GM12872 (cell line): Measurements from ENCODE around the gene TOMM34.

Experiments
- CTCF ChIP-seq: IDR thresholded peaks from 3 replicates; pipeline ENCODE4 v1.5.1; 2011; ENCODE audit warnings: low read depth, mild to moderate bottlenecking, low read length, moderate library complexity; ENCODE audit not compliant: insufficient read depth

TOMM34 gene, protein sequence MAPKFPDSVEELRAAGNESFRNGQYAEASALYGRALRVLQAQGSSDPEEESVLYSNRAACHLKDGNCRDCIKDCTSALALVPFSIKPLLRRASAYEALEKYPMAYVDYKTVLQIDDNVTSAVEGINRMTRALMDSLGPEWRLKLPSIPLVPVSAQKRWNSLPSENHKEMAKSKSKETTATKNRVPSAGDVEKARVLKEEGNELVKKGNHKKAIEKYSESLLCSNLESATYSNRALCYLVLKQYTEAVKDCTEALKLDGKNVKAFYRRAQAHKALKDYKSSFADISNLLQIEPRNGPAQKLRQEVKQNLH

DNA sequence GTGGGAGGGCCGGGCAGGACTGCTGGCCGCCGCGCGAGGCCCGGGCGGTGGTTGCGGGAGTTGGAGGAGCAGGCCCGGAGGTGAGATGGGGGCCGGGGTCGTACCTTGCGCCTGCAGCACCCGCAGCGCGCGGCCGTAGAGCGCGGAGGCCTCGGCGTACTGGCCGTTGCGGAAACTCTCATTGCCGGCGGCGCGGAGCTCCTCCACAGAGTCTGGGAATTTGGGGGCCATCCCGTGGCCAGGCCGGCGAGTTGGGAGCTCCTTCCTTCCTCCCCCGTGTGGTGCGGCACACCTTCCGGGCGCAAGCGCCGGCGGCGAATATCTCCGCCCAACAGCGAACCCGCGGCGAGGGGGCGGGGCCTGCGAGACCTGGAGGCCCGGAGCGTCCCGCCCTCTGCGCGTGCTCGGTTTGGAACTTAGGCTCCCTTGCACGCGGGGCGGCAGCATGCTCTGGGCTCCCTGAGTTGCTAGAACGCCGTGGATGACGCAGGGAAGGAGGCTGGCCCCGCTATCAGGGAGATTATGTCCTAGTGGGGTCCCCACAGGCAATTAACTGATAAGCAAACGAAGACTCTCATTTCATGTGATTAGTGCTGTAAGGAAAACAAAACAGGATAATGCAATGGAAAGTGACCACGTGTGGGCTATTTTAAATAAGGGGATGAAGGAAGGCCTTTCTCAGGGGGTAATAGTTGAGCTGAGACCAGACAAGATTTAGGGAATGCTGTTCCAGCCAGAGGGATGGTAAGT, at the start of gene TOMM34:
Gene TOMM34, minus strand, starts transcription at position 295 of the 750 bp plus-strand sequence. Its CDS starts 64 bp downstream, at position 231.
- TF ChIP-seq CTCF: no peak

GRCh38 chr20:45008521-45009049, 48.4 kb upstream of the TOMM34 start:
- no peak for TF ChIP-seq CTCF

DNA sequence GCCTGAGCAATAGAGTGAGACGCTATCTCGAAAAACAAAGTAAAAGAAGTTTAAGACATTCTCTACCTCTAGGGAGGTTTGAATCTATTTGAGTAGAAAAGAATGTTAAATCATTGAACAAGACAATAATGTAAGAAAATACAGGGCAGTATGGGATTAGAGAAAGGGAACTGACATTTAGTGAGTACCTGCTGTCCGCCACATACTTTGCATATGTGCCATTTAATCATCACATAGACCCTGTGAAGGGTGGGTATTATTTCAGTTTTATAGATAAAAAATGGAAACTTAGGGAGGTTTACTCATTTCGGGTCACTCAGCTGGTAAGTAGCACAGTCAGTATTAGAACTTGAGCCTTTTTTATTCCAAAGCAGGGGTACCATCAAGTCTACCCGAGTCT, 37.5 kb upstream of the TOMM34 start:
- TF ChIP-seq CTCF: no peak

DNA sequence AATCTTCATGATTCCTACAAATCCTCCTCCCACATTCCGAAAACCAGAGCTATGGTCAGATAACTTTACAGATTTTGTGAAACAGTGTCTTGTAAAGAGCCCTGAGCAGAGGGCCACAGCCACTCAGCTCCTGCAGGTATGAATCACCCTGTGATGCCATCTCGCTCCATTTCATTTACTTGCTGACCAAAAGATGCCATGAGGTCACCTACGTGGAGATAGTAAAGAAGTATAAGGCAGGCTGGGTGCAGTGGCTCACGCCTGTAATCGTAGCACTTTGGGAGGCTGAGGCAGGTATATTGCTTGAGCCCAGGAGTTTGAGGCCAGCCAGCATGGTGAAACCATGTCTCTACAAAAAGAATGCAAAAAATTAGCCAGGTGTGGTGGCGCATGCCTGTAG, 37.0 kb upstream of the TOMM34 start:
- no peak for TF ChIP-seq CTCF

DNA sequence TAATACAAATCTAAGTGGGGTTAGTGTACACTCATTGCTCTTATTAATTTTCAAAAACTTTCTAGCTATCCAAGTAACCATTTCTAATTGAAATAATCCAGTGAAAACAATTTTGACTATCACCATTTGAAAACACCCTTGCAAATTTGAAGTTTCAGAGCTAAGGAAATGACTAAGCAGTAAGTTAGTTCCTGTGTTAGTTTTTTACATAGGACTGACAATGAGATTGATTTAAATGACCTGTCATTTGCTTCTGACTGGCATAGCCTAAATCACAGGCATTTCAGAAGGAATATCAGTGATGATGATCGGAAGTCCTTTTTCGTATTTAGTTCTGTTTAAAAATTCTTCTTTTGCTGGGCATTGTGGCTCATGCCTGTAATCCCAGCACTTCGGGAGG, 33.1 kb upstream of the TOMM34 start:
- TF ChIP-seq CTCF: no peak

DNA sequence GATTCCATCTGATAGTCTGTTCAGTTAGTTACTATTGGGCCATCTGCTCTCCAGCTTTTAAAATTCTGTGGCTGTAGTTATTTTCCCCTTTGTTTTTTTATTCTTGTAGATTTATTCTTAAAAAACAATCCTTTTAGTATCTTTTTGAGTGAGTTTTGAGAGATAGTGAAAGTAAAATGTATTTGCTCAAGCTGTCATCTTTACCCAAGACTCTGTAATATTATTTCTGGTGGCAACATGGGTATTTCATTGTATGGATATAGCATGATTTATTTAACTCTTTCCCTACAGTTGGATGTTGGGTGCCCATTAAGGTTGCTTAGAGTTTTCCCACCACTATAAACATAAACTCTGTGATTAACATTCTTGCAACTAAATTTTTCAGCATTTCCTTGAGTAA, 30.8 kb upstream of the TOMM34 start:
- TF ChIP-seq CTCF: no peak

- no peak for TF ChIP-seq CTCF
These were observed 30.2 kb upstream of the TOMM34 start for GRCh38 chr20:44990425-44990824.
